Measurements from ENCODE around the gene TMEM200B. TPM values are rescaled to one million over a fixed set of nuclear protein-coding genes. Genes with fewer than 3 reads are reported as not detected.

Gene TMEM200B
- polyA plus RNA-seq, 2 of the 4 experiments (the other 2 are of a cell fraction), result 0.08 to 0.37 TPM

DNA sequence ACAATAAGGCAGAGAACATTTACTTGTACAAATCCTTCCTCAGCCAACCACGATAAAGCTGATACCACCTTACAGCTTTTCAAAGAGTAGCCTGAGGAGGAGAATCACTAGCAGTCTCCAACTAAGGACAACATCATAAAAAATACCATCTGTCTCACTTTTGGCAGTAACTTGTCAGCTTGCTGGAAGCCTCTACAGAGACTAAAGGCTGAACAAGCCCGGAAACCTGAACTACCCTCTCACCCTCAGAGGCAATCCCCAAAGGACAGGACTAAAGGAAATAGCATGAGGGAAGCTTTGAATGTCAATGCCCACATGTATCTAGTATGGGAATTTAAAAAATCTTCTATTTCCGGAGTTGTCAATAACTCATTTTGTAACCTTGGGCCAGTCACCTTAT is 47.4 kb upstream of the TMEM200B start:
- WGBS (ENCODE audit: missing lambda C conversion rate), result 53% methylated on average over 3 of the region's 3 CpGs
- H3K4me1 ChIP-seq, result 0 out of 3 replicates have a peak, but pooled peaks cover 3% of the 10 kb centered on the region
- FAIRE-seq (no peak), DNase-seq (ENCODE audit: low read depth in 1 of 2, low spot score in 1 of 2) (no peak), ATAC-seq (no peak)
- no peak overlapping the region for H3K27ac ChIP-seq
- ChIA-PET CTCF (interaction anchor here (3.6 kb wide), 1 partner anchor 10 kb away, joined by 17 read pairs; the partner anchor contains the start of gene SRSF4), POLR2A (interaction anchor here (1.2 kb wide), 1 partner anchor 11 kb away, joined by 4 read pairs; the partner anchor contains the start of gene SRSF4)
- TF ChIP-seq, protein P1, sequence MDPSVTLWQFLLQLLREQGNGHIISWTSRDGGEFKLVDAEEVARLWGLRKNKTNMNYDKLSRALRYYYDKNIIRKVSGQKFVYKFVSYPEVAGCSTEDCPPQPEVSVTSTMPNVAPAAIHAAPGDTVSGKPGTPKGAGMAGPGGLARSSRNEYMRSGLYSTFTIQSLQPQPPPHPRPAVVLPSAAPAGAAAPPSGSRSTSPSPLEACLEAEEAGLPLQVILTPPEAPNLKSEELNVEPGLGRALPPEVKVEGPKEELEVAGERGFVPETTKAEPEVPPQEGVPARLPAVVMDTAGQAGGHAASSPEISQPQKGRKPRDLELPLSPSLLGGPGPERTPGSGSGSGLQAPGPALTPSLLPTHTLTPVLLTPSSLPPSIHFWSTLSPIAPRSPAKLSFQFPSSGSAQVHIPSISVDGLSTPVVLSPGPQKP (IDR thresholded peaks at IDR 0.05; ENCODE audit: low read depth, low read length), result no peak
- no peak for TF ChIP-seq MYC (IDR thresholded peaks at IDR 0.05; ENCODE audit: borderline replicate concordance, low read length)
- no peak for TF ChIP-seq KDM5A (IDR thresholded peaks at IDR 0.05)
- no peak for TF ChIP-seq NR3C1 (IDR thresholded peaks at IDR 0.05)
- no peak for TF ChIP-seq GATA3 (IDR thresholded peaks at IDR 0.05; ENCODE audit: borderline replicate concordance)
- TF ChIP-seq RNF2 (IDR thresholded peaks at IDR 0.05; ENCODE audit: borderline replicate concordance, low read depth), result no peak
- TF ChIP-seq ZSCAN20 (CRISPR knock-in tag; IDR thresholded peaks at IDR 0.05), result no peak
- no peak overlapping the region for H3K4me2 ChIP-seq
- H3K4me3 ChIP-seq, result no peak overlapping the region
- no peaks in the 10 kb centered on the region for H3K9me3 ChIP-seq

GRCh38 chr1:29169976-29170375 is 46.3 kb upstream of the TMEM200B start:
- POLR2A ChIA-PET, result interaction anchor here (1.2 kb wide), 1 partner anchor 11 kb away, joined by 4 read pairs; the partner anchor contains the start of gene SRSF4
- Histone ChIP-seq H3K9me3 (no peaks in the 10 kb centered on the region), H3K27ac (no peak overlapping the region), H3K4me2 (no peak overlapping the region), H3K4me3 (no peak overlapping the region), H3K4me1 (0 out of 3 replicates have a peak, but pooled peaks cover 3% of the 10 kb centered on the region)
- CTCF ChIA-PET, result interaction anchor here (0.6 to 3.6 kb wide), 2 partner anchors 11 to 14 kb away, joined by 4 to 17 read pairs; partner anchors contain the start of gene SRSF4
- 84% methylated on average over 3 of the region's 3 CpGs for WGBS (ENCODE audit: missing lambda C conversion rate)
- no peak for FAIRE-seq
- no peak for DNase-seq (ENCODE audit: low read depth in 1 of 2, low spot score in 1 of 2)
- no peak for TF ChIP-seq CBX8 (IDR thresholded peaks at IDR 0.05)
- no peak for TF ChIP-seq JUN (IDR thresholded peaks at IDR 0.05)
- no peak for TF ChIP-seq RARB (CRISPR knock-in tag; IDR thresholded peaks at IDR 0.05)
- no peak for TF ChIP-seq HOXA7 (CRISPR knock-in tag; IDR thresholded peaks at IDR 0.05)
- no peak for TF ChIP-seq ZFP36 (IDR thresholded peaks at IDR 0.05; ENCODE audit: borderline replicate concordance, partially characterized antibody)
- no peak for TF ChIP-seq RNF2 (IDR thresholded peaks at IDR 0.05; ENCODE audit: borderline replicate concordance, low read depth)
- no peak for TF ChIP-seq HMGXB4 (CRISPR knock-in tag; IDR thresholded peaks at IDR 0.05; ENCODE audit: borderline replicate concordance)
- no peak for TF ChIP-seq RAD21 (conservative IDR thresholded peaks at IDR 0.05 in 1 of 2, IDR thresholded peaks at IDR 0.05 in 1 of 2)
- no peak for TF ChIP-seq BHLHE40 (IDR thresholded peaks at IDR 0.05; ENCODE audit: low read depth, low read length)
- no peak for TF ChIP-seq HOXB5 (CRISPR knock-in tag; IDR thresholded peaks at IDR 0.05)
- no peak for TF ChIP-seq JUNB (IDR thresholded peaks at IDR 0.05)
- no peak for TF ChIP-seq RFX5 (IDR thresholded peaks at IDR 0.05)
- no peak for ATAC-seq

DNA sequence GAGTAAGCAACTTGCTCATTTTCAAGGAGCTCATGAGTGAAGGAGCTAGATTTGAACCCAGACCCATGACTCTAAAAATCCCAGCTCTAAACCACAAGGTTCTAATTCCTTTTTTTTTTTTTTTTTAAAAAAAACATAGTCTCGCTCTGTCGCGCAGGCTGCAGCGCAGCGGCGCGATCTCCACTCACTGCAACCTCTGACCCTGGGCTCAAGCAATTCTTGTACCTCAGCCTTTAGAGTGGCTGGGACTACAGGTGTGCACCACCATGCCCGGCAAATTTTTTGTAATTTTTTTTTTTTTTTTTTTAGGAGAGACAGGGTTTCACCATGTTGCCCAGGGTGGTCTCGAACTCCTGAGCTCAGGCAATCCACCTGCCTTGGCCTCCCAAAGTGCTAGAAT is 44.2 kb upstream of the TMEM200B start:
- Histone ChIP-seq H3K9me3 (no peaks in the 10 kb centered on the region), H3K4me1 (0 out of 3 replicates have a peak, but pooled peaks cover 3% of the 10 kb centered on the region), H3K27ac (no peak overlapping the region), H3K4me2 (no peak overlapping the region), H3K4me3 (no peak overlapping the region)
- ATAC-seq, result no peak
- DNase-seq (ENCODE audit: low read depth in 1 of 2, low spot score in 1 of 2), result no peak
- no peak for FAIRE-seq
- 93% methylated on average over 8 of the region's 9 CpGs for WGBS (ENCODE audit: missing lambda C conversion rate)
- TF ChIP-seq BCL3 (IDR thresholded peaks at IDR 0.05) (no peak), CBX2 (IDR thresholded peaks at IDR 0.05; ENCODE audit: borderline replicate concordance, low read depth) (no peak), MAZ (IDR thresholded peaks at IDR 0.05; ENCODE audit: borderline replicate concordance, low read depth, low read length) (no peak), HOXB13 (CRISPR knock-in tag; IDR thresholded peaks at IDR 0.05; ENCODE audit: low read depth) (no peak), FOSB (CRISPR knock-in tag; IDR thresholded peaks at IDR 0.05) (no peak), POLR2A (IDR thresholded peaks at IDR 0.05; ENCODE audit: low read length) (no peak), KDM1A (IDR thresholded peaks at IDR 0.05; ENCODE audit: low read depth) (no peak)
- TF ChIP-seq, protein P2, sequence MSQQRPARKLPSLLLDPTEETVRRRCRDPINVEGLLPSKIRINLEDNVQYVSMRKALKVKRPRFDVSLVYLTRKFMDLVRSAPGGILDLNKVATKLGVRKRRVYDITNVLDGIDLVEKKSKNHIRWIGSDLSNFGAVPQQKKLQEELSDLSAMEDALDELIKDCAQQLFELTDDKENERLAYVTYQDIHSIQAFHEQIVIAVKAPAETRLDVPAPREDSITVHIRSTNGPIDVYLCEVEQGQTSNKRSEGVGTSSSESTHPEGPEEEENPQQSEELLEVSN (IDR thresholded peaks at IDR 0.05; ENCODE audit: borderline replicate concordance, low read depth), result no peak
- POLR2A ChIA-PET, result interaction anchor here (1.9 kb wide), 1 partner anchor 14 kb away, joined by 12 read pairs; the partner anchor contains the start of gene SRSF4
- CTCF ChIA-PET, result interaction anchor here (0.9 to 2.8 kb wide), 5 partner anchors 11 to 46 kb away, joined by 3 to 11 read pairs (median 5); partner anchors contain the start of gene SRSF4

Measured in A549 (cell line).